ENCODE data around the gene PPP5C.

- no peak for TF ChIP-seq CTCF (conservative IDR thresholded peaks at IDR 0.05; ENCODE audit: low read length)
- TF ChIP-seq EZH2phosphoT487 (IDR thresholded peaks at IDR 0.05; ENCODE audit: borderline replicate concordance, low read depth, low read length): no peak
These were observed 47.5 kb downstream of the PPP5C start for GRCh38 chr19:46394402-46394797.

All from OCI-LY7 (cell line).